Hindlimb muscle (tissue), 1 donor: ENCODE data around the gene SLC2A4. TPM values are rescaled to one million over a fixed set of nuclear protein-coding genes. Genes with fewer than 3 reads are reported as not detected.
A peak's percentile ranks its signal among the peaks of the same experiment; 100 is the strongest.

ENCODE experiments used
- DNase-seq: peaks from one replicate; pipeline ENCODE4 v3.0.0-alpha.2; 2013
- polyA plus RNA-seq: library from polyadenylated mRNA; unstranded; fragments of 120-200 nt; gene quantifications from one replicate; pipeline ENCODE4 v1.2.1, GENCODE V29; 2013; ENCODE audit not compliant: insufficient read length

SLC2A4 gene
- polyA plus RNA-seq, 1 donor: 42.0 TPM

DNA sequence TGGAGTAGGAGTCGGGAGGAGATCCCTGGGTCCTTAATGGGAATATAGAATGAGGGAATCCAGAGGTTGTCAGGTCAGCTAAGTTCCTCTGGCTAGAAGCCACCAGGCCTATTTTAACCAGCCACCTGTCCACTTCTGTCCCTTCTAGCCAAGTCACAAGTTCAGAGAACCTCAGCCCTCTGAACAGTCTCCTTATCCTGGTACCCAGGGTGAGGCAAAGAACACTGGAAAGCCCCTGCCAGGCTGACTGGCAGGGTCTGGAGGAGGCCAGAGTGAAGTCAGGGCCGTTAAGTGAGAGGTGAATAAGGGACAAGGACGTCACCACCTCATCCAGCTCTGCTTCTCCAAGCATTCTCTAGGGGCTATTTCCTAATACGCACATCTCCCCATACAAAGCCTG, 32.7 kb upstream of the SLC2A4 start:
- DNase-seq: no peak

DNA sequence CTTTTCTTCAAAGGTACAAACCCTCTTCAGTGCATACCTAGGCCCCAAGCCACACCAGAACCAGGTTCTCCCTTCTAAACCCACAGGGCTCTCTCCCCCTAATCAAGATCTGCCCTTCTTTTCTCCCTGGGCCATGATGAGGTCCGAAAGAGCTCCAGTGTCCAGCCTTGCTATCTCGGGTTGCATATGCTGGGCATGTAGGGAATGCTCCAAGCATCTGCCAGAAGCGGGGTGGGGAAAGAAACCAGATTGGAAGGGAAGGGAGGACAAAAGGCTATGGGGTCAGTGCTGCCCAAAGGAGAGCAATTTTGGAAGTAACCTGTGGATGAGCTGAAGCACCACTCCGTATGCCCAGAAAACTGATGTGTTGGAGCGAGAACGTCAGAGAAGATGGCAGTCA, 32.3 kb upstream of the SLC2A4 start:
- DNase-seq: no peak

DNA sequence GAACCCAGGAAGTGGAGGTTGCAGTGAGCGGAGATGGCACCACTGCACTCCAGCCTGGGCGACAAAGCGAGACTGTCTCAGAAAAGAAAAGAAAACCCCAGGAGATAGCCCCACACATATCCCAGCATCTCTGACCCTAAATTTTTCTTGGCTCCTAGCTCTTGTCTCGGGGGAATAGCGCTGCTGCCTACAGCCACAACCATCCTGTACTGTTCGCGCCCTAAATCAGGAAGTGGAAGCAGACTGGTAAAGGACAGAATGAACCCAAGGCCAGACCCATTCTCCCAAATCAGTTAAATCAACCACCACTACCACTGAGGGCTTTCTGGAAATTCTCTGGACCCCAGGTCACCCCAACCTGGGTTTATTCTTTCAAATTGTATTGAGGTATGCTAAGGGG, 31.7 kb upstream of the SLC2A4 start:
- DNase-seq: no peak

GRCh38 chr17:7250695-7251627, 30.6 kb upstream of the SLC2A4 start:
- no peak for DNase-seq

DNA sequence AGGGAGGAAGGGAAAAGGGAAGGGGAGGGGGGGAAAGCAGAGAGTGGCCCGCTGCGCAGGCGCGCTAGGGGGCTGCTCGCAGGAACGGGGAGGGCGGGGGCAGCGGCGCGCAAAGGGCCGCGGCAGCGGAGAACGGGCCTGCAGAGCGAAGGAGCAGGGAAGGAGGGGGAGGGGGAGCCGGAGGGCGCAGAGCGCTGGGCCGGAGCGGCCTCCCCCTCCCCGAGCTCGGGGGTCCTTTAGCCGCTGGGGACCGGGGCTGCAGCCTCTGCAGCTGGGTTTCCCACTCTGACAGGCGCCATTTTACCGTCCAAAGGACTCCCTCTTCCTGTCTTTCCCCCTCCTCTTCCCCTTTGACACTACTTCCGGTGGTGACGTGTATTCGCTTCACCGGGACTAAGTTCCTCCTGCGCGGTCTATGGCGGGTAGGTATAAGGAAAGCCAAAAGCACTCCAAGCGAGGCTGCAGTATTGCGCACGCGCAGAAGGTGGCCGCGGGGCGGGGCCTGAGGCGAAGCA, 29.8 kb upstream of the SLC2A4 start, which contains the start of gene CTDNEP1:
TSS of gene CTDNEP1 (minus strand) at position 74 of the 515 bp plus-strand sequence. CDS start 438 bp downstream, outside the sequence.
- DNase-seq: peak; percentile 100

GRCh38 chr17:7252176-7253043, 29.1 kb upstream of the SLC2A4 start, which contains the start of gene ELP5:
TSS of gene ELP5 (plus strand) at chr17:7252215. CDS start at chr17:7252551, 336 bp downstream.
- peak; percentile 94 for DNase-seq

DNA sequence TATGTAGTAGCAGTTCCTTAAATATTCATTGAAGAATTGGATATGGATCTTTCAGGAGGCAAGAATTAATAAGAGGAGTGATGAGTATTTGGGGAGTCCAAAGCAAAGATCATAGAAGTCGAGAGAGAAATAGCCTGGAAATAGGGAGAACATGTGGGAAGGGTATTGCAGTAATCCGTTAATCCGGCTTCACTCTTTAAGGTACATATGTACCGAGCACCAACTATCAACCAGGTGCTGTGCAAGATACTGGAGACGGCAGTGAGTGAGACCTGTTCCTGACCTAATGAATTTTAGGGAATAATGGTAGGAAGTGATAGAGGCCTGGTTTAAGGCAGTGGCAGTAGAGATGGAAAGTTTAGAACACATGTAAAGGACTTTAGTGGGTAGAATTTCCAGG, 28.4 kb upstream of the SLC2A4 start:
- DNase-seq: no peak

DNA sequence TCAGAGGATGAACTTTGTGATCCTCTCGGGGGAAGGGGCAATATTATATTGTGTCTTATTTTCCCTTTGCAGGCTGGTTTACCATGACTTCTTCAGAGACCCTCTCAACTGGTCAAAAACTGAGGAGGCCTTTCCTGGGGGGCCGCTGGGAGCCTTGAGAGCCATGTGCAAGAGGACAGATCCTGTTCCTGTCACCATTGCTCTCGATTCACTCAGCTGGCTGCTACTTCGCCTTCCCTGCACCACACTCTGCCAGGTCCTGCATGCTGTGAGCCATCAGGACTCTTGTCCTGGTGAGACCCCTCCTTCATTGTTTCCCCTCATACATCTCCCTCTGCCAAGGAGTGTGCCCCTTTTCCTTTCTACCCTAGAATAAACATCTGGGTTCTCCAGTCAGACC, 27.0 kb upstream of the SLC2A4 start:
- DNase-seq: no peak

DNA sequence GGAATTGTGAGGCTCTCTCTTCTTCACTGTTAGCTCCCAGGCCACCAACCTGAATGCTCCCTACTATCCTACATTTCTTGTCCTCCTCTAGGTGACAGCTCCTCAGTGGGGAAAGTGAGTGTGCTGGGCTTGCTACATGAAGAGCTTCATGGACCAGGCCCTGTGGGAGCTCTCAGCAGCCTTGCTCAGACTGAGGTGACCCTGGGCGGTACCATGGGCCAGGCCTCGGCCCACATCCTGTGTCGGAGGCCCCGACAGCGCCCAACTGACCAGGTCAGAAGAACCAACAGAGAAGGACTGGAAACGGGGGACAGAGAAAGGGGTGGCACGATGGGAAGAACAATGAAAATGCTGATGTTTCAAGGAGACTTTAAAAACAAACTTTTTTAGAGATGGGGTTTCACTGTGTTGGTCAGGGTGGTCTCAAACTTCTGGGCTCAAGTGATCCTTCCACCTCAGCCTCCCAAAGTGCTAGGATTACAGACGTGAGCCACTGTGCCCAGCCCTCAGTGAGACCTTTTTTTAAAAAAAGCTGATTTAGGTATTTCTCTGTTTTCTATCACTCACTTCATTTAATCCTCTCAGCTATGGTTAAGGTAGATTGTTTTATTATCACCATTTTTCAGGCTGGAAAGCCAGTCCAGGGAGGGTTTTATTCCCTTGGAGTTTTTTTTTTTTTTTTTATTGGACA, 24.6 kb upstream of the SLC2A4 start:
- no peak for DNase-seq

DNA sequence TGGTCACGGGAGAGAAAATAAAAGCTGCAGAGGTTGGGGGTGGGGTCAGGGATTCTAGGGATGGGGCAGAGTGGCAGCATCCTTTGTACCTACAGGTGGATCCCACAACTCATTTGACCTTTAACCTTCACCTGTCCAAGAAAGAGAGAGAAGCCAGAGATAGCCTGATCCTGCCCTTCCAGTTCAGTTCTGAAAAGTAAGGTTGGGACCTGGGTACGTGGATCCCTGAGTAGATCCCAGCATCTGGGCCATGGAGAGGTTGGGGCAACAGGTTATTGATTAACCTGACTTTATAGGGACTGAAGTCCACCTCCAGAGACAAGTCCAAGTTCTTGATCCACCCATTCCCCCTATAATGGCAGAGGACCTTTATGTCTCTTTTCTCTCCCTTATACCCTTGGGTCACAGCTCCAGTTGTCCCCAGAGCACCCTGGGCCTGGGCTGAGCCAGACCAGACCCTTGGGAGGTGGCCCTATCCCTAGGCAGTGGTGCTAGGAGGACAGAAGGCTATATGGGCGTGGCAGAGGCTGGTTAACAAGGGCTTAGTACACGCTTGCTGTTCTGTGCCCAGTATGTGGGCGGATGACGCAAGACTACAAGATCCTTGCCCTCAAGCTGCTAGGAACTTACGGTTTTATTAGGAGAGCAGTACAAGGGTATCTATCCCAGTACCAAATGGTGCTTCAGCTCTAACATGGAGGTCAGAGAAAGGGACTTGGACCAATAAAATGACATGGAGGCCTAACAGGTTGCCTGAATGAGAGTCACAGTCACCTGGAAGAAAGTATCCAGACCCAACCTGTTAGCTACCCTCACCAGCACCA, 22.6 kb upstream of the SLC2A4 start:
- no peak for DNase-seq

DNA sequence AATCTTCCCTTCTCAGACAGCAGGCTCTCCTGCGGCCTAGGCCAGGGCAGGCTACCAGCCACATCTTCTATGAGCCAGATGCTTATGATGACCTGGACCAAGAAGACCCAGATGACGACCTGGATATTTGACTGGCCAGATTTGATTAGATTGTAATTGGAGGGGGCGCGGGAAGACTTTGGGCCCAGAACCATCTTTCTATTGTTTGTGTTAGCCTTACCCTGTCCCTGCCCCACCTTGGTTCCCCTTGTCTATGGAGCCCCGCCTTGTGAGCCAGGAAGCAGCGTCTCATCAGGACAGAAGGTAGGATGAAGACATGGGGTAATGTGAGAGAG, 22.0 kb upstream of the SLC2A4 start:
- no peak for DNase-seq

DNA sequence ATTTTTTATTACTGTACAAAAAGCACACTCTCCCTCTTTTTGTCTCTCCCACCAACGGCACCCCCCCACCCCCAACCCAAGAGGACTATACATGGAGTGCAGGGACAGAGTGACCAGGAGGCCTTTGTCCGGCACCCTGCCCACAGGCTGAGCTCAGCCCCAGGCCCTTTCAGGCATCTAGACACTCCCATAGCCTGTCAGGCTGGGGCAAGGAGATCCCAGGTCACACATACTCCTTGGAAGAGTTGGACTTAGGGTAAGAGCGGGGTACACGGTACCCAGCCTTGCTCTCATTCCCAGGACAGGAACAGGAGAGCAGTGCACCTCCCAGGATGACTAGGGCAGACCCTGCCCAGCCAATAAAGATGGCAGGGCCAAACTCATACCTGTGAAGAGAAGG, 21.4 kb upstream of the SLC2A4 start:
- no peak for DNase-seq

GRCh38 chr17:7260651-7261378, 20.7 kb upstream of the SLC2A4 start:
- DNase-seq: no peak

DNA sequence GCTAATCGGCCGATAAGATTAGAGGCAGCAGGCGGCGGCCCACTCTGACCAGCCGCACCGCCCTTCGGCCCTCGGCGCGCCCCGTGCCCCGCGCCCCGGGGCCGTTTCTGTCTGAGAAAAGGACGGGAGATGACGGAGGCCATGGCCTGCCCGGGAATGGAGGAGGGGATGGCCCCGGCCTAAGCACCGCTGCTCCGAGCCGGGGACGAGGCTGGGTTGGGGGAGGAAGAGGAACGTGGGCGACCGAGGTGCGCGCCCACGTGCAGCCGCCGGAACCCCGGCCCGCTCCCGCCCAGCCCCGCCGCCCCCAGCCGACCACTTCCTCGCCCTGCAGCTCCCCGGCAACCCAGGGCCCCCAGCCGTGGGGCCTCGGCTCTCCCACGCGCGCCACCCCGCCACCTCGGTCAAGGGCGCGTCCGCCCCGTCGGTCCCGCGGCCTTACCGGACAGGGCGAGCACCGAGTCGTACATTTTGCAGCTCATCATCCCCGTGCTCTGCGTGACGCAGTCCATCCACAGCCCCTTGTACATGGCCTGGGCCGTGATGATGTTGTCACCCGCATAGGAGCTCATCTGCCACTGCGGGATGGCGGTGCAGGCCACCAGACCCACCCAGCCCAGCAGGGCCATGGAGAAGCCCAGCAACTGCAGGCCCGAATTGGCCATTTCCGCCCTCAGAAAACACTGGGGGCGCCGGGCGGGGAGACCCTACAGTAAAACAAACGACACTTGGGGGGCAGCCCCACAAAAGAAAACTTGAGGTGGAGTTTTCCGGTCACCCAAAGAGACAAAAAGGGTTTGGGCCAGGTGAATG, 19.9 kb upstream of the SLC2A4 start:
- no peak for DNase-seq

GRCh38 chr17:7262192-7262934, 19.2 kb upstream of the SLC2A4 start, which contains the start of gene CLDN7:
TSS of gene CLDN7 (minus strand) at chr17:7262478. CDS start at chr17:7262043, 435 bp downstream.
- DNase-seq: no peak

DNA sequence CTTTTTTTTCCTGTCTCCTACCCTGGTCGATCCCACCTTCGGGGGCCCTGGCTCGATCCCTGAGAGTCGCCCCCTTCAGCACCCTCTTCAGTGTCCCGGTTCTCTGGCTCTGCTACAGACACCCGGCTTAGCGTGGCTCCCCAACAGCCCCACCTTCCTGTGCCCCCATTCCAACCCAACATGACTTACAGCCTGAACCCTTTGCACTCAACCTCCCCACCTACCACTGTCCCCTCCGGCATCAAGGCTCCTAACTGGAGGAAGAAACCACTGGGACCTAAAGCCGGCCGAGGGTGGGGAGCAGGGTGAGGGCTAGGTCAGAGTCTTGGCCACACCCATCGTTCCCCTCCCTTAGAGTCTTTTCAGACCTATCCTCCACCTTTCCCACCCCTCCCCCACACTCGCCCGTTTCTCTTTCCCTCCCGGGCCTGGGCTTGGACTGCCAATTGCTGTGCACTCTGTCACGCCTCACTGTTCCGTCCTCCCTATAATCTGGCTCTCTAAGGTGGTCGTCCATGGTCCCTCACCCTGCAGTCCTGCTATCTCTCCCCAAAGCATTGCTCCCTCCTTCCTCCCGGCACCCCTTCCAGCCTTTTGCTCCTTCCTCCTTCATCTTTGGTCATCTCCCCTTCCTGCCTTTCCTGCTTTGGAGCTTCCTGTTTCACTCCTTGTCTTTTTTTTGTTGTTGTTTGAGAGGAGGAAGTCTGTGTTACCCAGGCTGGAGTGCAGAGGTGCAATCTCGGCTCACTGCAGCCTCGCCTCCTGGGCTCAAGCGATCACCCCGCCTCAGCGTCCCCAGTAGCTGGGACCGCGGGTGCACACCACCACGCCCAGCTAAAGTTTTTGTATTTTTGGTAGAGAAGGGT, 18.4 kb upstream of the SLC2A4 start:
- DNase-seq: no peak

GRCh38 chr17:7263801-7264078, 17.8 kb upstream of the SLC2A4 start:
- no peak for DNase-seq

DNA sequence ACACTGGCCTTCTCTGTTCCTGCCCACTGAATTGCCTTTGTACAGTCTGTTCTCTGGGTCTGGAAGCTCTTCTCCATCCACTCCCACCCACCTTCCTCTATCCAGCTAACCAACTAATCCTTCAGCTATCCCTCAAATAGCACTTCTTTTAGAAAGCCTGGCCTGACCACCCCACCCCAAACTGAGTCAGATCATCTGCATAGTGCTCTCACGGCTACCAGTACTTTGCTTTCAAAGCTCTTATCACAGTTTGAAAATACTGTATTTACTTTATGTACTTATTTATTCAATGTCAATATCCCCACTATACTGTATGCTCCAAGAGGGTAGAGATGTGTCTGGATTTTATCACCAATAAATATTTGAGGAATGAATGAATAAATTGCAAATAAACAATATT, 14.7 kb upstream of the SLC2A4 start:
- DNase-seq: no peak
